GM11168 (cell line): ENCODE results near the gene LRPPRC.
"Not testable (repeated sequence)": the region's sequence is repeated elsewhere in the genome, so short reads cannot be mapped to it uniquely, and the experiment has no call there.

Experiments used
- in situ Hi-C: fragments of 300-500 bp; cut with MboI; formaldehyde crosslinking; loops from one replicate; pipeline ENCODE4 v1.12.0; 2022; ENCODE audit warnings: low sequenced_read_pairs; ENCODE audit not compliant: unreplicated experiment

LRPPRC gene

DNA sequence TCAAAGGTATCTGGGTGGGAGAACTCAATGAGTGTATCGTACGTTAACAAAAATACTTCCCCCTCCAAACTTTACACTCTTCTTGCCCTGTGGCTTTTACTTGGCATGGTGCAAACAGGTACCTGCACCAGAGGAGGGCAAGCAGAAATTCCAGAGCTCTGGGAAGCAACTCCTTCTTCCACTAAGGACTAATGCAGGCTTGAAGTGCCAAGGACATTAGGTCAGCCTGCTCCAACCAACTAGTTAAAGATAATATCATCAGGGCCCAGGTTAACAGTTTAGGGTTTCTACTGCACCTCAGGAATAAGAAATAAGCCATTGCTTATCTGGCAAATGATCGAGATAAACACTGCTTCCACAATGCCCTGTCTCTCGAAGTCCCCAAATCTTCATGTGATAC is 70.4 kb downstream of the LRPPRC start:
- in situ Hi-C loops: no loop called here

DNA sequence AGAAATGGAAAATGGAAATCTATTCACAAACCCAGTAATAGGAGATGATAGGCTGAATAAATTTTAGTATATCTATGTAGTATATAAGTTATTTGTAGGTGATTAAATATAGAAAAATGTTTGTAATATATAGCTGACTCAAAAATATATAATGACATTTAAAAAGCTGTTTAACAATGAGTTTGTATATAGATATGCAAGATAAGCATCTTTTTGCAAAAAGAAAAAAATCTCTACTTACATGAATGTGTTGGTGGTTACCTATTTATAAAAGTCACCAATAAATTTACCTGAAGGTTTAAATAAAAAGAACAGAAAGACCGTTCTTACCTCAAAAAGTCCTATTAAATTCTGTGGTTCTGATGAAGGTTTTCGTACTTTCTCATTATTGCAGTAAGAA is 71.3 kb downstream of the LRPPRC start:
- in situ Hi-C loops: no loop called here

DNA sequence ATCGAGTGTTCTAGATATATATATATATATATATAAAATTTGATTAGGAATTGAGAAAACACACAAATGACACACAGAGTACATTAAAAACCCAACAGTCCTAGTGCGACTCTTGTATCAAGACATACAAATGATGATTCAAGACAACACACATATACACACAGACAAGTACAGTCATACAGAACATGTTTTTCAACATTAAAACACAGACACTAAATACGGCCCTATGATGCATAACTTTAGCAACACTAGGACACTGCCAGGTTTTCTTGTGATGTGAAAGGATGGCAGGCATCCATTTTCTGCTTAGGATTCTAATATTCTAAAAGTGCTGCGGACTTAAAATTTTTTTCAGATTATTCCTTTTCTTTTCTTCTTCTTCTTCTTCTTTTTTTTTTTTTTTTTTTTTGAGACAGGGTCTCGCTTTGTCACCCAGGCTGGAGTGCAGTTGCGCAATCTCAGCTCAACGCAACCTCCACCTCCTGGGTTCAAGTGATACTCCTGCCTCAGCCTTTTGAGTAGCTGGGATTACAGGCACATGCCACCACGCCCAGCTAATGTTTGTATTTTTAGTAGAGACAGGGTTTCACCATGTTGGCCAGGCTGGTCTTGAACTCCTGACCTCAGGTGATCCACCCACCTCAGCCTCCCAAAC is 84.5 kb downstream of the LRPPRC start:
- in situ Hi-C loops: not testable (repeated sequence)

DNA sequence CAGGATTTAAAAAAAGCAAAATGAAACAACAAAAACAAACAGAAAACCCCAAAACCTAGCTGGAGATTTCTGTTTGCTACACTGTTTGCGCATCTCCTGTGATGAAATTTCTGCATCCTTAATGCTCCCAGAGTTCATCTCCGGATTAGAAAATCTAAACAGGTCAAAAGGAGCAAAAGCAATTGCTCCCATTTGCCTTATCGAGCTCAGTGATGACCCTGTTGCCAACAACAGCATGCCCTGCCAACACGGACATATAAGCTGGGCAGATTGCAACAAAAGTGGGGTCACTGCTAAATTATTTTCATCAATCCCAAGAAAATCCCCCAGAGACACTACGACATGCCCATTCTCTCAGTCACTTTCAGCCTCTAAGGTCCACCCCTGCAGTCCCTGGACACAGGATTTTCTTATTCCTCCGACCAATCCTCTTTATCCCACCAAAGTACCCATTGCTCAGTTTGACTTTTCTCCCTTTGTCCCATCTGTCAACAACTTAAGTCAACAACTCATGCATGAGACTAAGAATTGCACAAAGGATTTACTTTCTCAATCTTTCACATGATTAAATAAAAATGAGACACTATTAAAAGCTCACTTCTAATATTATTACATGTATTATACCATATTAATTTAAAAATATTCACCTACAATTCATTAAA is 89.2 kb downstream of the LRPPRC start:
- in situ Hi-C loops: no loop called here

DNA sequence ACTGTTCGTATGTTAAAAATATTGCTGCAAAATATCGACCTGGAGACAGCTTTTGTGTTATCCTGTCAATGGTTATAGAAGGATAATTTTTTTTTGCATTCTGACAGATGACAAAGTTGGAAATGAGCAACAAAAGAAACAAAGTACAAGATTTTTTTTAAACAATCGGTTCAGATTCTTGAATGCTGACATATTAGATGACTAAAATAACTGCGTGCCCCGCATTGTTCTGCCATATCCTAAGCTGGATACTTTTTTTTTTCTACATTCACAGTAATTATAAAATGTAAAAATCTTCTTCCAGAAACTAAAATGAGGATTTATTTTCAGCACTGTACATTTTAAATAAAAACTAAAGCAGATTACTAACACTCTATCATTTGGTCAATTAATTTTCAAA is 89.9 kb downstream of the LRPPRC start:
- in situ Hi-C loops: no loop called here

DNA sequence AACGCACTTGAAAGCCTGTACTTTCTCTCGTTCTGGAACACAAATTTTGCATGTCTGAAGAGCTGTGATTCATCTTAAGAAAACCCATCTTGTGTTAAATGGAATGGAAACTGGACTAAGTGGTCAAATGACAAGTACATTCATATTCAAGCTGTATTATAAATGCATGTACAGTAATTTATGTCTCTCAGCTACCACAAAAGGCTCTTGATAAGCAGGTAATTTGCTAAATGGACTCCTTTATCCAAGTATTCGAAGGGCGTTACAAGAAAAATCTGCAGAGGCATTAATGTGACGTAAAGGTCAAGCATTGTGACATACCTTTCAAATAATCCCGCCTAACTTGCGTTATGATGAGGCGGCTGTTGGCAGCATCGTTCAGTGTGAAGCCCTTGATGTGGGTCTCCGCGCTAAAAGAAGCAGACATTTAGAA is 90.4 kb downstream of the LRPPRC start:
- in situ Hi-C loops: no loop called here

DNA sequence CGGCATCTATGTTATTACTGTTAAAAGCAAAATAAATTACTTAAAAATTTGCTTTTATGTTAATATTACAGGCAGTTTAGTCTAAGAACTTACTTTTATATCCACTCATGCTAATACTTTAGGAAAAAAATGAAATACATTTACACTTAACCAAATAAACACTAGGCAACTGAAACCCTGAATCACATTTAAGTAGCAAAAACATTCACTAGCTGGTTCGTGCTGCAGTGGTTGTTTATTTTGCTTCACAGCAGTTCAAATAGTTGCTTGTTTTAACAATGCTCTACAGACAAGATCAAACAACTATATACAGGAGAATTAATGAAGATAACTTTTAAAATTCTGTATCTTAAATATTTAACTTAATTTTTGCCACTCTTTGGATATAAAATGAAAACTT is 96.2 kb downstream of the LRPPRC start:
- in situ Hi-C loops: no loop called here

DNA sequence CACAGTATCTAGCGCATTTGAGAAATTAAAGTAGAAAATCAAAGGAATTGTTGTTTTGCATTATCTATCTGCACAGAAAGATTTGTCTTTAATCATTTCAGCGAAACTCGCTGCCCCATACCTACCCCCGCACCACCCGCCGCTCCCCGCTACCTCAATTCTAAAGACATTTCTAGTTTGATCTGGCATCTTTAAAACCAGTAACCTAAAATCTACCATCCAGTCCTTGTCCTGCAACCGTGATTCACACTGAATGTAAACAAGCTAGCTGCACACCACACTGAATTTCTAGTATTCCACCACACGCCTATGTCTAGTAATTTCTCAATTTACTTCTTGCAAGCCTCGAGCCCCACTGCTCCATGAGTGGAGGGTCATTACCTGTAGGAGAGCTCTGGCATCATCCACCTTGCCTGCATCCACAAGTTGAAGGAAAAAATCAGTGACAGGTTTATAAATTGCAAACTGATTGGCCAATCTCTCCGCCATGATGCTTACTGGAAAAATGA is 96.9 kb downstream of the LRPPRC start:
- in situ Hi-C loops: no loop called here

DNA sequence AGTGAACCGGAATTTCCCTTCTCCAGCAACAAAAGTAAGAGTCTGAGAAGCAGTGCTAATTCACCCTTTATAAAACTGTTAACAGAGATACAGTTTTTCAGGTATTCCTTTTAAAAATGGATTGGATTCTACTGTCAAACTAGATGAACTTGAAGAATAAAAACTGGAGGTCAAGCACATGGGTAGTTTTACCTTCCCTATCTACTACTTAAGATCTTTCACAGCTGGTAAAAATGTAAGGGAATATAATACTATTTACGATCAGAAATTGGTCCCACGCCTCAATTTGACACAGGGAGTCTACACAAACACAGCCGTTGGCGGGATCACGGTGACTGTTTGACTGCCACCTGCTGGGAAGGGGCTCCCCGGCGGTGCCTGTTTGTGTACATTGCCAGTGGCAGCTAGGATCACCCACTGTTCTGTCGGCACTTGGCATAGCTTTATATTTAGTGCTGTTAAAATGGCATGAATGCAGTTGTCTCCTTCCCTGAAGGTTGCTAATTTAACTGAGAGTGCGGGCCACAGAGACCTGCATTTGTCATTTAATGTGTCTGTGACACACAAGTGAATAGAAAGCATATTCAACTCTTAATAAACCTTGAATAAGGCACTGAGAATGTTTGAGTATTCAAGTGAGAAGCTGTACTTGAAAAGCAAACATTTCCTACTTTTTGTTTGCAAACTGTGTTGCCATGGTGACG is 97.5 kb downstream of the LRPPRC start:
- in situ Hi-C loops: no loop called here

DNA sequence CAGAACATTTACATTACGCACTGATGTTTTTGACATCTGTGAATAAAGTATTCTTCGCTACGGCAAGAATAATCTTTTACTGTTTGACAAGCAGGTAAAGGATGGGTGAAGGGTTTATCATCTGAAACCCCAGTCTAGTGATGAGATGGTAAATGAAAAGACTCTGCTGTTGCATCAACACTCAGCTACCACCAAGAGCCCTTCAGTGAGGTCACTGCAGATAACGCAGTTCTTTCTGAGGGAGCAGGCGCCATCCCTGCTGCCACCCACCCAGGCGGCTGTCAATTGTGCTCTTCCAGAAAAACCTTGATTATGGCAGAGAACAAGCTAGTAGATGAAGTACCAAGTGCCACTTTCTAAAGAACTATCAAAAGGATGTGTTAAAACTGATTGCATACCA is 98.3 kb downstream of the LRPPRC start:
- in situ Hi-C loops: no loop called here

DNA sequence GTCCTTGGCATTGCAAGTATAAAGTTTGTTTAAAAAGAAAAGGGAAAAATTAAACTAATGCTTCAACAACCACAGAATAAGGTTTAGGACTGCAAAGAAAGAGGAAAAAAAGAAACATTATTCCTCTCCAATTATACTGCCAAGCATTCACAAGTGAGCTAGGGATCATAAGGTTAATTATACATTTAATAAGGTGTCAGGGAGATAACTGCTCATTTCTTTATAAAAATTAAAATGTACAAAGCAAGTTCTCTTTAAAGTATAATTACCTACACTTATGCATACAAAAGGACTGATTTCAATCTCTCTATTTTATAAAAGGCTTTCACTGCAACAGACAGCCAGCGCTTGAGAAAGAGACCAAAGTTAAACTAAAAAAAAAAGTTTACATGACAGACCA is 98.9 kb downstream of the LRPPRC start:
- in situ Hi-C loops: no loop called here

DNA sequence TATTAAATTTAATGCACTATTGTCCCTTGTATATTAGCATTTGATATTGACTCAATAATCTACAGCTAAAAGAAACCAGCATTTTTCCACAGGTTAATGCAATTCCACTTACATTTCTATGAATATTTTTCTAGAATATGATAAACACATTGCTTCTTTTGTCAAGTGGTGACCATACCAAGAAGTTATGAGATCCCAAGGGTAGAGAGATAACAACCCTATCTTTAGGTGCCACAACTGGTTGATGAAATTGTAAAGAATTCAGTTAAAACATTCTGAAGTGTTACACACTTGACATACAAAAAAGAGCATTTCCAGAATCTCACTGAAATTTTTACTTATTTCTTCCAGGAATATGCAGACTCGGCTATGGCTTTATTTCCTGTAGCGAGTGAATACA is 101.0 kb downstream of the LRPPRC start:
- in situ Hi-C loops: no loop called here

DNA sequence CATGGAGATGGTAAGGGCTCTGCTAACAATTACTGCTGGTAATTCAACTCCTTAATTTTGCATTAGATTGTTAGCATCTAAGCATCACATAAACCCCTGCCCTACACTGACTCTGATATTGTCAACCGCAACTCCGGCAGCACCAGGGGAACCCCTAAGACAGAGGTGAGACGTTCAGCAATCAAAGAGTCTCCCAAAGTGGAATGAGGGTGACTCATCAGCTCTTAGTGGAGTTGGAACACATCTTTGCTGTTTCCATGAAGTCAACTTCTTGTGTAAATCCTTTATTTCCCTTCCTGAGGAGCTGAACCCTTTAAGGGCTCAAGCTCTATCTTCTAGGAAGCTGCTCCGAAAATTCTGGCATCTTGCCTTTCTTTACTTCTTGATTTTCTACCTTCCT is 104.9 kb downstream of the LRPPRC start:
- in situ Hi-C loops: no loop called here

DNA sequence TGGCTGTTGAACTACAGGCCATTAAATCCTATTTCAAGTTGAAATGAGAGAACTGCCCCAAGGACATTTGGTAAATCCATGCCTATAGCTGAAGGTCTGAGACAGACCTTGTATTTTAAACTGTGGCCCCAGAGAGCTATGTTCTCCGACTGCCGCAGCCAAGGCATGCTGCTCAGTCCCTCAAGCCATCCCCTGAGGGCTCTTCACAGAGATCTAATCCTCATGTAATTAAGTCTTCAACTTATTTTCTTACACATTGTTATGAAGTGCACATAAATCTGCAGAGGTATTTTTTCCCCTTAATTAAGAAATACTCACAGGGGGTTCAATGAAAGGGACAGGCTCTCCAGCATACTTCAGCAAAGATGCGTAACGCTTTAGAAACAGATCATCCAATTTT is 106.4 kb downstream of the LRPPRC start:
- in situ Hi-C loops: no loop called here

DNA sequence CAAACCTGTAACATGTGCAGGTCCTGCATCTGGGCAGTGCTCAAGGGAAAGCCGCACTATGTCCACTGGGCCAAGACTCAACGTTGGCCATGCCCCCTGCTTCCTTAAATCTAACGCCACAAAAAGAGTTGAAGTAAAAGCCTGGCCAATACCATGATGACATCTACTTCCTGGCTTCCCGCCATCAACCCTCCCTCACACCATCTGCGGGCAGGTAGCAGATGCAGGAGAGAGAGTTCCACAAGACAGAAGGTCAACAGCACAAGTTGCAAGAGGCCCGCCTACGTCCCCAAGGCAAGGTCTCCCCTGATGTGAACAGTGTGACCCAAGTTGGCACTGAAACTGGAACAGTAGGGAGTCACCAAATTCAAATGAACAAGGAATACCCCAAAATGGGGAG is 108.6 kb downstream of the LRPPRC start:
- in situ Hi-C loops: no loop called here

DNA sequence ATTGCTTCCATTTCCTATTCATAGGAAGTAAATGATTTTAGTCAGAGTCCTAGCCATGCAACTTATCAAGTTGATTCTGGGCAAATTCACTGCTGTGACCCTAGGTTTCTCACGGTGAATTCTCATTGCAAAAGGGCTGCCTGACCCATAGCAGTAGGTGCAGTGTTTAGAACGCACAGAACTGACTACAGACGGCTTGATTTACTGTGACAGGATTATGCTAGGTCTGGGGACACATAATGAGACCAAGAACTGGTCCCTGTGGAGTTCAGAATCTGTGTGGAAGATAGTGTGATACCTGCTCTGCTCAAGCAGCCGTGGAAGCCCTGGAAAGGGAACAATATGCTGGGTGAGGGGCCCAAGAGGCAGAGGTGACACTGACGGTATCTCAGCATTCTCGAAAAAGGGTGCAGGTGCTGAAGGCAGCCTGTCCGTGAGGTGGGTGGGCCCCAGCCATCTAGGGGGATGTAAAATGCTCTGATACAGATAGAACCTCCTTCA is 110.6 kb downstream of the LRPPRC start:
- in situ Hi-C loops: no loop called here

DNA sequence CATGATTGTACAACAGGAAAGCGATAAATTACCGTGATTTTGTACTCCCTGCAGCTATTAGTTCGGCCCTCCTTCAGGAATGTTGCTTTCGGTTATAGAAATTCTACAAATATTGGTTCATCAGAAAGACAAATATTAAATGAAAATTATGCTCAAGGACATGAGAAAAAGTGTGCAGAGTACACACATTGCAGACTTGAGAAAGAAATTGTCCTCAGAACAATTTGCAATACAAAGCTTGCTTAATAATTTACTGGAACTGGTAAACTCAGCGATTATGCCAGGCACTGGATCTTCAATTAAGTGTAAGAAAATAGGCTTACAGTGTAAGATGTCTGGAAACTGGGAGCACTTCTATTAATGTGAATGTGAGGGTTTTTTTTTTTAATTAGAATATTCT is 111.1 kb downstream of the LRPPRC start:
- in situ Hi-C loops: no loop called here

DNA sequence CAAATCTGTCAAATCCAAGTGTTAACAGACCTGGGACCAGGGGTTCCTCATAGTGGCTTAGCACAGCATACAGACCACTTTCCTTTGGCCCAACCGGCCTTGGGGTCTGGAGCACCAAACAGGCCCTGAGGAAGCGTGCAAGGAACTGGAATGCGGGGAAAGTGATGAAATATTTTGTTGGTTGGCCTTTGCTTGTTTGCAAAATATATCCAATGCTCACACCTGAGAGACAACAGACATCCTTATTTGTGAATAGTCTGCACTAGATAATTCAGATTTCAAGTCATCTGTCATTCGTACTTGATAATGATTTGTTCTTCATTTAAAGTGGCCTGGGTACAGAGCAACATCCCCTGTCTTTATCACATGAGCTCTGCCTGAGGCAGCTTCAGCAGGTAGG is 113.5 kb downstream of the LRPPRC start:
- in situ Hi-C loops: no loop called here

DNA sequence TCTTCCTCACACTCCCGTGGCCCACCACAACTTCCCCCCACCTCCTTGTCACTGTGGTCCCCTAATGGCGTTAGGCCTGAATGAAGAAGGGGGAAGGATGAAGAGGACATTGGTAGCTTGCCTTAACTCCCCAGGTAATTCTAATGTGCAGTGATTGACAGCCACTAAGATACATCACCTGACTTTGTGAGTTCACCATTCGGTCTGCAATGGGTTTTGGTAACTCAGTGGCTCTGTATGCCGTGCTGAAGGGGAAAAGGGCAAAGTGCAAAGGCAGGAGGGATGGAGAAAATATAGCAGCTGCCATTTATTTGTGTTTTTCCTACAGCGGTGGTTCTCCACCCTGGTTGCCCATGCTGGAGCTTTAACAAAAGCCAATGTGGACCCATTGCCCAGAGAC is 114.8 kb downstream of the LRPPRC start:
- in situ Hi-C loops: no loop called here

DNA sequence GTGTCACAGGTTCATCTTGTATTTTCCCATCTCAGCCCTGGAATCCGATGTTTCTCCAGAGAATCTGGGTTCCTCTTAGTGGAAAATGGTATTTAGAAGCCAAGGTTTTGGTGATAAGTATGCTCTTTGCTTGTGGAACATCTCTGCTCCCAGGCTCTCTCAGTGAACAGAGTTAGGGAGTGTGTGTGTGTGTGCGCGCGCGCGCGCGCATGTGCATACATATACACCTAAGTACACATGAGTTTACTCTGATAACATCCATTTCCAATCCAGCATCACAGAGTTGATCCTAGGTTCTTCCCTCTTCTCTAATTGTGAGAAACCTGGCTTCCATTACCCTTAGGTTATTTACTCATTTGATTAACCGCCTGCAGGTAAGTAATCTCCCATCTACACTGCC is 115.3 kb downstream of the LRPPRC start:
- in situ Hi-C loops: no loop called here

DNA sequence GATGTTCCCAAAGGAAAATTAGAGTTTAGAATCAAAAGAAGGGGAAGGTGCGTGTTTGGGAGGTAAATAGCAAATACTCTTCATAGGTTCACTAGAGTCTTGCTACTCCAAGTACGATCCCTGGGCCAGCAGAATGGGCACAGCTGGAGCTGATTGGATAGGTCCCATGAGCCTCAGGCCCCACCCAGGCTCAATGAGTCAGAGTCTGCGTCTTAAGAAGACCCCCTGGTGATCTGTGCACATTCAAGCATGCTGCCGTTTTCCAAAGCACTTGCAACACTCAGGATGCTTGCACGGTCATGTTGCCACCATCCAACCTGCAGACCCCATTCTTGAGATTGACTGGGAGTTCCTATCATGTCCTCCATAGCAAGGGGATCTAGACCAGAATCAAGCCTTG is 116.5 kb downstream of the LRPPRC start:
- in situ Hi-C loops: no loop called here
